Nephron progenitor cell (in vitro differentiated cells): ENCODE data around the gene MYO1D.
A peak's percentile ranks its signal among the peaks of the same experiment; 100 is the strongest.

ENCODE experiments used
- DNase-seq: peaks from one replicate; pipeline ENCODE4 v3.0.0; 2021
- H3K27ac Mint-ChIP-seq: 2 replicates; pipeline ENCODE4 v1.8.0; 2021; ENCODE audit warnings: mild to moderate bottlenecking, moderate library complexity, mixed read lengths
- H3K27me3 Mint-ChIP-seq: 2 replicates; pipeline ENCODE4 v1.8.0; 2021; ENCODE audit warnings: mild to moderate bottlenecking, low read depth, mixed read lengths; ENCODE audit not compliant: poor library complexity
- H3K36me3 Mint-ChIP-seq: 2 replicates; pipeline ENCODE4 v1.8.0; 2021; ENCODE audit warnings: low read depth, mixed read lengths
- H3K4me1 Mint-ChIP-seq: 2 replicates; pipeline ENCODE4 v1.8.0; 2021; ENCODE audit warnings: mixed read lengths
- H3K4me3 Mint-ChIP-seq: 2 replicates; pipeline ENCODE4 v1.8.0; 2021; ENCODE audit warnings: mild to moderate bottlenecking, moderate library complexity, mixed read lengths
- H3K9me3 Mint-ChIP-seq: 2 replicates; pipeline ENCODE4 v1.8.0; 2021; ENCODE audit warnings: mild to moderate bottlenecking, moderate library complexity, mixed read lengths
- CTCF ChIP-seq: fragments of 200-600 bp; sonication (generic); IDR thresholded peaks from 2 replicates; pipeline ENCODE4 v1.5.0; 2021; ENCODE audit warnings: antibody characterized with exemption

MYO1D gene

DNA sequence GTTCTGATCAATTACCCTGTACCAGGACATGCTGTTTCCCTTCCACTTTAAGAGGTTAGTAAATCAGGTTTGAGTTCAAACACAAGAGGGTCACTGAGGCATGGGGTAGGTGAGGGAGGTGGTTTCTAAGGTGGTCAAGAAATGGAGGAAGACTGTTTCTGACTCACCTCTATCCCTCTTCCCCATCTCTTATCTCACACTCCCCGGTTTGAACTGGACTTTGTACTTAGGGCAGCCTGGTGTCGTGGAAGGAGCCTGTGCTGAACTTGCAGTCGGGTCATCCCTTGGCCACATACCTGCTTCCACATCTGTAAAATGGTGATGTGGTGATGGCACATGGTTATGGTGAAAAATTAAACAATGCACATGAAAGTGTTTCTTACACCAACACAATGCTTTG lies 33.8 kb upstream of the MYO1D start:
- Mint-ChIP-seq H3K9me3 (no peaks in the 10 kb centered on the region), H3K27me3 (peaks cover 7% of the 10 kb centered on the region), H3K27ac (no peak overlapping the region), H3K36me3 (no peaks in the 10 kb centered on the region), H3K4me3 (no peak overlapping the region), H3K4me1 (peaks cover 24% of the 10 kb centered on the region)
- no peak for TF ChIP-seq CTCF
- no peak for DNase-seq

DNA sequence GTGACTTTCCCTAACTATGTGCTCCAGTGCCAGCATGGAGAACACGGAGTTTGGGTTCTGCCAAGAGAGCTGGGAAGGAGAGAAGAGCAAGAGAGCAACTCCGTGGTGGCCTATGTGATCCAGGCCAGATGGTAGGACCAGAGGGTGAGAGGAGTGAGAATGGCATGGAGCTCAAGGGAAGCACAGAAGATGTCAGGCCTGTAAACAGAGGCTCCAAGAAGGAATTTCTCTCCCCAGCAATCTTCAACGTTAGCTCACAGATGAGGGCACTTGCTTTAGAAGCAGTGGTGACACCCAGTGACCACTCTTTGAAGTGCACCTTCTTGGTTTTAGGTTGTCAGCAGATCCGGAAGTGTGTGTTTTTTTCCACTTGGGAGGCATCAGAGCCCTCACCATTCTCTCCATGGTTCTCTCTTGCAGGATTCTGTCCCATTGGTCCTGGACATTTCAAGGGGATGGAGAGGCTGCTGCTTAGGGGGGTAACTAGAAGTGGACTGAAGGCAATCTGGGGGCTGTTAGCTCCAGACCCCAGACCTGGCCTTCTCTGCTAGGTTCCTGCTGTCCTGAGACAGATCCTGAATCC lies 33.0 kb upstream of the MYO1D start:
- H3K9me3 Mint-ChIP-seq: no peaks in the 10 kb centered on the region
- H3K4me3 Mint-ChIP-seq: no peak overlapping the region
- peaks cover 10% of the 10 kb centered on the region for H3K27me3 Mint-ChIP-seq

DNA sequence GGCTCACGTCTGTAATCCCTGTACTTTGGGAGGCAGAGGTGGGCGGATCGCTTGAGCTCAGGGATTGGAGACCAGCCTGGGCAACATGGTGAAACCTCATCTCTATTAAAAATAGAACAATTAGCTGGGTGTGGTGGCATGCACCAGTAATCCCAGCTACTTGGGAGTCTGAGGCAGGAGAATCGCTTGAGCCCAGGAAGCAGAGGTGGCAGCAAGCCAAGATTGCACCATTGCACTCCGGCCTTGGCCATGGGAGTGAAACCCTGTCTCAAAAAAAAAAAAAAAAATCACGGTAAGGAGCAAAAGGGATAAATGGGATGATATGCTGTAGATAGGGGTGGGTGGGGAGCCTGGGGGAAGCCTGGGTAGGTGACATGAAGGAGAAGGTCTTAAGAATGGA lies 30.7 kb upstream of the MYO1D start:
- Mint-ChIP-seq H3K4me3 (no peak overlapping the region), H3K27ac (no peak overlapping the region), H3K9me3 (no peaks in the 10 kb centered on the region), H3K36me3 (no peaks in the 10 kb centered on the region), H3K27me3 (peaks cover 10% of the 10 kb centered on the region), H3K4me1 (peaks cover 25% of the 10 kb centered on the region)
- DNase-seq: no peak
- TF ChIP-seq CTCF: no peak

More for the DNA sequence above, 33.0 kb upstream of the MYO1D start:
- Mint-ChIP-seq H3K4me1 (peaks cover 24% of the 10 kb centered on the region), H3K27ac (no peak overlapping the region), H3K36me3 (no peaks in the 10 kb centered on the region)
- TF ChIP-seq CTCF: peak; percentile 58
- DNase-seq: peak; percentile 71

- H3K9me3 Mint-ChIP-seq: peaks cover 9% of the 10 kb centered on the region
- H3K4me3 Mint-ChIP-seq: no peak overlapping the region
- no peak for DNase-seq
- no peak overlapping the region for H3K27ac Mint-ChIP-seq
- H3K36me3 Mint-ChIP-seq: no peaks in the 10 kb centered on the region
- no peak for TF ChIP-seq CTCF
- peaks cover 13% of the 10 kb centered on the region for H3K4me1 Mint-ChIP-seq
- peaks cover 10% of the 10 kb centered on the region for H3K27me3 Mint-ChIP-seq
Observed at GRCh38 chr17:32904891-32905290, 28.0 kb upstream of the MYO1D start.

- Mint-ChIP-seq H3K9me3 (peaks cover 9% of the 10 kb centered on the region), H3K27ac (peak overlapping the region; percentile 4), H3K4me1 (peaks cover 8% of the 10 kb centered on the region), H3K27me3 (peaks cover 10% of the 10 kb centered on the region), H3K4me3 (no peak overlapping the region), H3K36me3 (no peaks in the 10 kb centered on the region)
- TF ChIP-seq CTCF: no peak
- DNase-seq: no peak
Observed at GRCh38 chr17:32903774-32904673, 27.1 kb upstream of the MYO1D start.
